NCI-H82 treated with DMSO at 0.1 percent for 48 hours (cell line): ENCODE data around the gene SLC16A12.
"Not testable (repeated sequence)": the region's sequence is repeated elsewhere in the genome, so short reads cannot be mapped to it uniquely, and the experiment has no call there.

Source experiments
- DNase-seq: peaks from one replicate; lab custom pipeline; 2025; ENCODE audit not compliant: unreplicated experiment; lab: John Stamatoyannopoulos, UW

Gene SLC16A12

GRCh38 chr10:89393898-89394297, 141.5 kb downstream of the SLC16A12 start:
- no peak for DNase-seq

- DNase-seq: no peak
These were observed 142.4 kb downstream of the SLC16A12 start for GRCh38 chr10:89392974-89393373.

- DNase-seq: no peak
These were observed 143.3 kb downstream of the SLC16A12 start, which contains the start of gene IFIT1 for GRCh38 chr10:89391907-89392756. IFIT1 (plus strand) TSS chr10:89392623; CDS start chr10:89392713, 90 bp downstream.

- not testable (repeated sequence) for DNase-seq
These were observed 144.2 kb downstream of the SLC16A12 start for GRCh38 chr10:89391226-89391576.

GRCh38 chr10:89390476-89391225, 144.7 kb downstream of the SLC16A12 start:
- no peak for DNase-seq

GRCh38 chr10:89389254-89389653, 146.1 kb downstream of the SLC16A12 start:
- DNase-seq: no peak

- DNase-seq: no peak
These were observed 146.6 kb downstream of the SLC16A12 start for GRCh38 chr10:89388806-89389205.

GRCh38 chr10:89384474-89385340, 150.7 kb downstream of the SLC16A12 start:
- no peak for DNase-seq

GRCh38 chr10:89382757-89383156, 152.6 kb downstream of the SLC16A12 start:
- no peak for DNase-seq
